ENCODE measurements around the gene SLC9A9. TPM values are rescaled to one million over a fixed set of nuclear protein-coding genes. Genes with fewer than 3 reads are reported as not detected.

SLC9A9 gene
- total RNA-seq, 1 donor from 2014 or later: 4.9 TPM

GRCh38 chr3:143824735-143825385 is 23.4 kb downstream of the SLC9A9 start:
- DNase-seq: no peak
- H3K27ac ChIP-seq (replicated peaks): peak overlapping the region; percentile 15

GRCh38 chr3:143822798-143823197 is 25.5 kb downstream of the SLC9A9 start:
- Histone ChIP-seq H3K27ac (replicated peaks) (no peak overlapping the region), H3K27me3 (ENCODE audit: low read depth) (no peaks in the 10 kb centered on the region), H3K9me3 (replicated peaks) (no peaks in the 10 kb centered on the region), H3K4me1 (no peaks in the 10 kb centered on the region), H3K36me3 (no peaks in the 10 kb centered on the region), H3K4me3 (no peak overlapping the region)
- no peak for TF ChIP-seq CTCF (IDR thresholded peaks at IDR 0.05; ENCODE audit: borderline replicate concordance)
- DNase-seq: no peak
- intact Hi-C loops (cut with micrococcal nuclease): no loop called here

More at GRCh38 chr3:143824735-143825385, 23.4 kb downstream of the SLC9A9 start:
- TF ChIP-seq CTCF (IDR thresholded peaks at IDR 0.05; ENCODE audit: borderline replicate concordance): no peak
- H3K27me3 ChIP-seq (ENCODE audit: low read depth): no peaks in the 10 kb centered on the region
- H3K36me3 ChIP-seq: no peaks in the 10 kb centered on the region
- no peaks in the 10 kb centered on the region for H3K4me1 ChIP-seq
- no peak overlapping the region for H3K4me3 ChIP-seq
- intact Hi-C loops (cut with micrococcal nuclease): no loop called here
- no peaks in the 10 kb centered on the region for H3K9me3 ChIP-seq (replicated peaks)

GRCh38 chr3:143822374-143822773 is 25.9 kb downstream of the SLC9A9 start:
- Histone ChIP-seq H3K9me3 (replicated peaks) (no peaks in the 10 kb centered on the region), H3K4me3 (no peak overlapping the region), H3K27ac (replicated peaks) (no peak overlapping the region), H3K36me3 (no peaks in the 10 kb centered on the region), H3K4me1 (no peaks in the 10 kb centered on the region), H3K27me3 (ENCODE audit: low read depth) (no peaks in the 10 kb centered on the region)
- intact Hi-C loops (cut with micrococcal nuclease): no loop called here
- no peak for DNase-seq
- TF ChIP-seq CTCF (IDR thresholded peaks at IDR 0.05; ENCODE audit: borderline replicate concordance): no peak

- no peak for TF ChIP-seq CTCF (IDR thresholded peaks at IDR 0.05; ENCODE audit: borderline replicate concordance)
- H3K27me3 ChIP-seq (ENCODE audit: low read depth): no peaks in the 10 kb centered on the region
- H3K9me3 ChIP-seq (replicated peaks): no peaks in the 10 kb centered on the region
- intact Hi-C loops (cut with micrococcal nuclease): no loop called here
- no peaks in the 10 kb centered on the region for H3K36me3 ChIP-seq
- DNase-seq: no peak
- H3K4me1 ChIP-seq: no peaks in the 10 kb centered on the region
- H3K27ac ChIP-seq (replicated peaks): no peak overlapping the region
- no peak overlapping the region for H3K4me3 ChIP-seq
Observed at GRCh38 chr3:143821862-143822261, 26.4 kb downstream of the SLC9A9 start.

- H3K27ac ChIP-seq (replicated peaks): no peak overlapping the region
- no peak overlapping the region for H3K4me3 ChIP-seq
- H3K9me3 ChIP-seq (replicated peaks): no peaks in the 10 kb centered on the region
- no peaks in the 10 kb centered on the region for H3K4me1 ChIP-seq
- DNase-seq: no peak
- intact Hi-C loops (cut with micrococcal nuclease): no loop called here
- no peaks in the 10 kb centered on the region for H3K36me3 ChIP-seq
- H3K27me3 ChIP-seq (ENCODE audit: low read depth): no peaks in the 10 kb centered on the region
- TF ChIP-seq CTCF (IDR thresholded peaks at IDR 0.05; ENCODE audit: borderline replicate concordance): no peak
Observed at GRCh38 chr3:143820466-143821221, 27.6 kb downstream of the SLC9A9 start.

Data from left ventricle myocardium inferior (tissue), 1 donor.